ENCODE data around the gene KBTBD7.

DNA sequence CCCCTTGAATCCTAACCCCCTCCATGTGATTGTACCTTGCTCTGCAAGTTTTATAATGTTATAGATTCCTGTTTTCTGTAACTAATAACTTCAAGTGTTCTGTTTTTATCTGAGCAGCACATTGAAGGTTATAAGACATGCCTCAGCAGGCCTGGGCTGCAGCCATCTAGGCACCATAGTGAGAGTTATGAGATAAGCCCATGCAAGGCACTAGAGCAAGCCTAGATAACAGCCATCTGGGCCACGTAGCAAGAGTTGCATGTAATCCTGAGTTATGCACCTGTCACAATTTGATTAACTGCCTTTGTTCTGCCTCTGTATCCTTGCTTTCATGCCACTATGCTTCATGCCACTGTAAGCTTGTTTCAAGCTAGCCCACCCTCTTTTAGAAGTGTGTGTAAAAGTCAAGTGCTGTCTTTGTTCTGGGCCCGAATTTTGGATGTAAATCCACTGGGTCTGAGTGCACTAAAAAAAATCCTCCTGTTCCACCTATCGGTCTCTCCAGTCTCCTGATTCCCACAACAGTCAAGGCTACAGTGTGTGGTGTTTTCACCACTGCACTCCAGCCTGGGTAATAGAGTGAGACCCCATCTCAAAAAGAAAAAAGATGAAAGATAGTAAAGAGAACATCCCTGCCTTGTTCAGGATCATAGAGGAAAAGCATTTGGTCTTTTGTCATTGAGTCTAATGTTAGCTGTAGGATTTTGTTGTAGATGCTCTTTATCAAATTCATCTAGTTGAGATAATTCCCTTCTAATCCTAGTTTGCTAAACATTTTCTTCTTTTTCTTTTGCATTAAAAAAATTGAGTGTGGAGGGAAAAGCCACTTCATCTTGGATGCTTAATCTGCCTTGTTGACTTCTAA lies 45.7 kb downstream of the KBTBD7 start:
- TF ChIP-seq, protein P1, sequence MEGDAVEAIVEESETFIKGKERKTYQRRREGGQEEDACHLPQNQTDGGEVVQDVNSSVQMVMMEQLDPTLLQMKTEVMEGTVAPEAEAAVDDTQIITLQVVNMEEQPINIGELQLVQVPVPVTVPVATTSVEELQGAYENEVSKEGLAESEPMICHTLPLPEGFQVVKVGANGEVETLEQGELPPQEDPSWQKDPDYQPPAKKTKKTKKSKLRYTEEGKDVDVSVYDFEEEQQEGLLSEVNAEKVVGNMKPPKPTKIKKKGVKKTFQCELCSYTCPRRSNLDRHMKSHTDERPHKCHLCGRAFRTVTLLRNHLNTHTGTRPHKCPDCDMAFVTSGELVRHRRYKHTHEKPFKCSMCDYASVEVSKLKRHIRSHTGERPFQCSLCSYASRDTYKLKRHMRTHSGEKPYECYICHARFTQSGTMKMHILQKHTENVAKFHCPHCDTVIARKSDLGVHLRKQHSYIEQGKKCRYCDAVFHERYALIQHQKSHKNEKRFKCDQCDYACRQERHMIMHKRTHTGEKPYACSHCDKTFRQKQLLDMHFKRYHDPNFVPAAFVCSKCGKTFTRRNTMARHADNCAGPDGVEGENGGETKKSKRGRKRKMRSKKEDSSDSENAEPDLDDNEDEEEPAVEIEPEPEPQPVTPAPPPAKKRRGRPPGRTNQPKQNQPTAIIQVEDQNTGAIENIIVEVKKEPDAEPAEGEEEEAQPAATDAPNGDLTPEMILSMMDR (IDR thresholded peaks at IDR 0.05), result no peak
- no peak for TF ChIP-seq POLR2A (IDR thresholded peaks at IDR 0.05; ENCODE audit: low read depth)
- TF ChIP-seq POLR2AphosphoS5 (IDR thresholded peaks at IDR 0.05), result no peak
- TF ChIP-seq EP300 (IDR thresholded peaks at IDR 0.05), result no peak

All from esophagus muscularis mucosa (tissue), 4 donors.